Activated CD4-positive, alpha-beta T cell treated with anti-CD3 and anti-CD28 coated beads, Interleukin-2, Interleukin-6, amounts not matched to agents 100 ng/mL and 50 ng/mL, durations not matched to agents 16 hours and 8 hours (primary cell): ENCODE data around the gene IGSF3.

Experiments
- DNase-seq: peaks from one replicate; pipeline ENCODE4 v3.0.0-alpha.2; 2020

Gene IGSF3

DNA sequence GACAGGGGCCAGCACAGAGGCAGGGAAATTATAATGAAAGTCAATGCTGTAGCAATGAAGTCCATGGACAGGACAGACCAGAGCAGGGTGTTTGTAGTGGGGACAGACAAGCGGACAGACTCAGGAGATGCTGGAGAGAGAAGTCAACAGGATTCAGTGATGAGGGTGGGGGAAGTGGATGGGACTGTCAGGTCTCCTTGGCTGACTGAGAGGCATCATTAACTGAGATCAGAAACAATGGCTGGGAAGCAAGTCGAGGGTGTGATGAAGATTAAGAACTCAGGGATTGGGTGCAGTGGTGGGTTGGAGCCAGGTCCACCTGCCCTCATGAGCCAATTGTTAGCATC lies 122.2 kb downstream of the IGSF3 start:
- no peak for DNase-seq

- peak; percentile 63 for DNase-seq
Observed at GRCh38 chr1:116544588-116545358, 122.8 kb downstream of the IGSF3 start.

DNA sequence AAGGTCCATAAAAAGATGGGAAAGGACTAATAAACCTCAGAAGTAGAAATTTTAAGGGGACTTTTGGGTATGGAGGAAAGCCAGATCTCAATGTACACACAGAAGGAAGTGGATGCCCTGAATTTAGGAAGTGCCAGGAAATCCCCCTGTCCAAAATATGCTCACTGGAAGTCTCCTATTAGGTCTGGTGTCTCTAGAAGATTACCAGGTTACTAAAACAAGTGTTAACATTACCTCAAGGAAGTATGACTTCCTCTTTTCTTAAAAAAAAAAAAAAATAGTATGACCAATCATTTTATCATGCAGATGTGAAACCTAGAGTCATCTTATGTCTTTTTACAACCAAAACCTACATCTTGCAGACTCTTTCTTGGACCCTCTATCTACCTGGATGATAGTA lies 127.4 kb downstream of the IGSF3 start:
- DNase-seq, result peak; percentile 30

DNA sequence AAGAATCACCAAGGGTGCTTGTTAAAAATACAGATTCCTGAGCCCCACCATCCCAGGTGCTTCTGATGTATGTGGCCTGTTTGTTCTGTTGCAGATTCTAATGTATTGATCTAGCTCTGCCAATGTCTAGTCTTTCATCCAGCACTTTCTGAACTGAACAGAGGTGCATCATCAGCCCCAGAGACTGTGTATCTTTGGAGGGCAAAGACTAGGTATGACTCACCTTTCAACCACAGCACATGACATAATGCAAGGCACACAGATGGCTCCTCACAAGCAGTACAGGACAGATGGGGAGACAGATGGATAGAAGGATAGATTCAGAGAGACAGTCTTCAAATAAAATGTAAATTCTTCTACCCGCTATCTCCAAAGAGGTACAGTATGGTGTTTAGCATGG lies 129.0 kb downstream of the IGSF3 start:
- DNase-seq, result peak; percentile 85

DNA sequence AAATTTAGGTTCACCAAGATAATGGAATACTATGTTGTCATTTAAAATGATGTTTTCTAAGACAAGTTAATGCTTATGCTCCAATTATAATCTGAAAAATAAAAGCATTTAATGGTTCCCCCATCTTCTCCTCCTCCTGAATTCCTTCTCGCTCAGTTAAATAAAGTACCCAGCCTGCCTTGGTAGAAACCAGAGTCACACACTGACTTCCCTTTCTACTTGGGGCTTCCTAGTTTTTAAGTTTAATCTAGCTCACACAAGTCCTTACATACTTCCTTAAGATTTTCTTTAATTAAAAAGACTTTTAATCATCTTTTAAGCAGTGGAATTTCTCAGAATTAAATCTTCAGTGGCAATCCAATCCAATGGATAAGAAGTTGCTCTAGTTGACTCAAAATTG lies 129.6 kb downstream of the IGSF3 start:
- DNase-seq, result no peak

DNA sequence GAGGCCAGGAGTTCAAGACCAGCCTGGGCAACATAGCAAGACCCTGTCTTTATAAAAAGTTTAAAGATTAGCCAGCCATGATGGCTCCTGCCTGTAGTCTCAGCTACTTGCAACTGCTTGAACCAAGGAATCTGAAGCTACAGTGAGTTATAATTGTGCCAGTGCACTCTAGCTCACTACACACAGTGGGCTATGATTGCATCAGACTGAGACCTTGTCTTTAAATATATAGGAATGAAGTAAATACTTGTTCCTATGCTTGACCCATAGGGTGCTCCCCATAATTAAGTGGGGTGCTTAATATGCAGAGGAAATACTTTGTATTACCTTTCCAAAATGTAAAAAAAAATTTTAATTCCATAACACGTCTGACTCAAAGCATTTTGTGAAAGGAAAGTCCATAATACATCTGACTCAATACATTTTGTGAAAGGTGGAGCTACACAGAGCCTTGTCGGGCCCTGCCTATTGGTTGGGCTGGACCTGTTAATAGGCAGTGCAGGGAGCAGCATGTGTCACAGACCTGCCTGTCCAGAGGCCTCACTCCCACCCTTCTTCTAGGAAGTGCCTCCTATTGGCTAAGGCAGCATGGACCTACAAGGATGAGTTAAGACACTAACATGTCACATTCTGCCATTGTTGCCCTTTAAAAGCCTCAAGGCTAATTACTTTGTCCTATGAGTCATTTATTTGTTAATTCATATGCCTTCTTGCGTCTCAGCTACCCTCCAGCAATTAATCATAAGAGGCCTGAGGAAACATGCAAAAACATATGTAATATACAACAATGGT lies 130.3 kb downstream of the IGSF3 start:
- DNase-seq, result no peak

DNA sequence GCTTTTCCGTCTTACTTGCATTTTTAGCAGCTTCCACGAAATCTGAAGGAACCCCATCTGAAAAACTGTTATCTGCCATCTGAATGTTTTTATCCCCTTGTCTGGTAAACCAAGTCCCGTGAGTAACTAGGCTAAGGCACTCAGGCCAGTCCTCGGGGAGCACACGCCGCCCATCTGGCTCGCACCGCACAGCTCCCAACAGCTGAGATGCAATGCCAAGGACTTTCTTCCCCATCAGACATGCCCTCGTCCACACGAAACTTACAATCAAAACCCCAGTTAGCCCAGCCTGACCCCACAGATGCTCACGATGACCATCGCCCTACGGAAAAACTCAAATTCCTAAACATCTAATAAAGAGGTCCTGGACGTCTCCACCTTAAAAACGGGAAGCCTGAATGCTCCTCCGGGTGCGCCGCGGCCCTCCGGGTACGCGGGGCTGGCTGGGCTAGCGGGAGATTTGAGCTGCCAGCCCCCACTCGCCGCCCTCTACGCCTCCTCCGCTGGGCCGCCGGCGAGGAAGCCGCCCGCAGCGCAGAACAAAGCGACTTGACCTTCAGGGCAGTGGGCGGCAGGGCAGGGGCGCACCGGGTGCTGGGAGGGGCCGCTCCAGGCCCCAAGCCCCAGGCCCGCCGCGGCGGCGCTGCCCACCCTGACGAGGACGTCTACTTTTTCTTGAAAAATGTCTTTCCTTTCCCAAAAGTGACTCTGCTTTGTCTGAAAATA lies 133.4 kb downstream of the IGSF3 start:
- no peak for DNase-seq

GRCh38 chr1:116533429-116533820 lies 134.1 kb downstream of the IGSF3 start:
- no peak for DNase-seq

GRCh38 chr1:116532671-116533428 lies 134.7 kb downstream of the IGSF3 start:
- no peak for DNase-seq

GRCh38 chr1:116531917-116532316 lies 135.6 kb downstream of the IGSF3 start:
- DNase-seq, result no peak

DNA sequence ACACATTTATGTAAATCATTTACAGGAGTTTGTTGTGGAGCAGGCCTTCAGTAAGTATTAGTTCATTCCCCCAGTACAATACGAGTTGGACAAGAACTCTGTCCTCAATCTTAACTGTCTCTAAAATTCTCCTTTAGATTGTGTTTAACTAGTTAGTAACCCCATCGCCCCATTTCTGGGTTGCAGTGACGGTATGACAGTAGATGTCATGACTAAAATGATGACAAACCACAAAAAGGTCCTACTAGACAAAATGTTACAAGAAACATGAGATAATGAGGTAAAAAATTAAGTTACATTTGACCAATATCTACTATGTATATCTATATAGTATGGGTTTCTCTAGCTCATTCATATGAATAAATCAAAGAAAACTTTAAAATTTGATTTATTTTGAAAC lies 137.9 kb downstream of the IGSF3 start:
- DNase-seq, result no peak

- no peak for DNase-seq
Observed at GRCh38 chr1:116529199-116529631, 138.3 kb downstream of the IGSF3 start.

DNA sequence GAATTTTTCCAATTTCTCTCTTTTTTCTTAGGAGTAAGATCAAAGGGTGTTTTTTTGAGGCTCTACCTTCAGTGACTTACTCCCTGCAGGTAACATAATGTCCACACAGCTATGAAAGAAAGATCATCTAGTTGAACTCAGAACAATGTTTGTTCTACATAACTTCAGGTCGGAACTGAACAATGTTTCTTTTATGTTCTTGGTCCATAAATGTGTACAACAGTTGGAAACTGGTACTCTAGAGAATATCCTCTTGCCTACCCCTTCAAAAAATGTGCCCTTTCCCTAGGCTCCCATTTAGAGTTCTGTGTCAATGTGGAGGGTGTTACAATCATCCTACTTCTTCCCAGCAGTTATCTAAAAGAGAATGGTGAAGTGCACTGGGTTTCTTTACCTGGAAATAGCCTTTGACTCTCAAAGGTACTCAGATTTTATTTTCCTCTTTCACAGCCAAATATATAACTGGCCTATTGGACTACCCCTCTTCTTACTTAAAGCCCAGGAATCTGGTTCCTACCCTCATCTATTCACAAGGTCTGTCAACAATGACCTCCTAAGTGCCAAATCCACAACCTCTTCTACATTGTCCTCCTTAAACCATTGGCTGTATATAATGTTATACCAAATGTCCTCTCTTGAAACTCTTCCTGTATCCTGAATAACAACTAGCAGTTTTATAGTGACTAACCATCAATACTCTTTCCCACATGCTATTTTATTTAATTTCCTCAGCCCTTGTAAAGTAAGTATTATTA lies 139.0 kb downstream of the IGSF3 start:
- no peak for DNase-seq

- DNase-seq, result no peak
Observed at GRCh38 chr1:116525440-116525839, 142.1 kb downstream of the IGSF3 start.
